Astrocyte (in vitro differentiated cells and primary cell): ENCODE results near the gene RASSF6.

Source experiments
- EZH2 ChIP-seq: IDR thresholded peaks from 2 replicates; pipeline ENCODE4 v1.6.1; 2012; ENCODE audit warnings: mild to moderate bottlenecking, low read length, inconsistent platforms; ENCODE audit not compliant: insufficient read depth
- TF ChIP-seq, protein P1 (sequence below): IDR thresholded peaks from 2 replicates; pipeline ENCODE4 v1.5.1; 2011; ENCODE audit warnings: low read depth, mild to moderate bottlenecking, inconsistent platforms, low read length, moderate library complexity; ENCODE audit not compliant: insufficient read depth

DNA sequence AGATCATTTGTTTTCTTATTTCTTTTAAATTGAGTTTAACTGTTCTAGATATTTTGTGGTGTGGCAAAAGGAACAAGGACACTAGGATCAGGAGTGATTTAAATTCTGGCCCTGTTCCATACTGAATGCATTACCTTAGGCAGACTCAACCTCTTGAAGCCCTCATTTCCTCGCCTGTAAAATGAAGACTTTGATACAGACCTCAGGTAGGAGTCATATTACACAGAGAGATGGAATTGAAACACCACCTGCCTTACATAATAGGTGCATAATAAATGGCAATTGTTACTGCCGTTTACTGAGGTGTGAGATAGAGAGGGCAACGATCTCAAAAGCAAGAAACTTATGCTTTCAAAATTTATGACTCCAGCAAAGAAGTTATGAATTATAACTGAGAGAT is 28.2 kb upstream of the RASSF6 start:
- TF ChIP-seq, protein P1, sequence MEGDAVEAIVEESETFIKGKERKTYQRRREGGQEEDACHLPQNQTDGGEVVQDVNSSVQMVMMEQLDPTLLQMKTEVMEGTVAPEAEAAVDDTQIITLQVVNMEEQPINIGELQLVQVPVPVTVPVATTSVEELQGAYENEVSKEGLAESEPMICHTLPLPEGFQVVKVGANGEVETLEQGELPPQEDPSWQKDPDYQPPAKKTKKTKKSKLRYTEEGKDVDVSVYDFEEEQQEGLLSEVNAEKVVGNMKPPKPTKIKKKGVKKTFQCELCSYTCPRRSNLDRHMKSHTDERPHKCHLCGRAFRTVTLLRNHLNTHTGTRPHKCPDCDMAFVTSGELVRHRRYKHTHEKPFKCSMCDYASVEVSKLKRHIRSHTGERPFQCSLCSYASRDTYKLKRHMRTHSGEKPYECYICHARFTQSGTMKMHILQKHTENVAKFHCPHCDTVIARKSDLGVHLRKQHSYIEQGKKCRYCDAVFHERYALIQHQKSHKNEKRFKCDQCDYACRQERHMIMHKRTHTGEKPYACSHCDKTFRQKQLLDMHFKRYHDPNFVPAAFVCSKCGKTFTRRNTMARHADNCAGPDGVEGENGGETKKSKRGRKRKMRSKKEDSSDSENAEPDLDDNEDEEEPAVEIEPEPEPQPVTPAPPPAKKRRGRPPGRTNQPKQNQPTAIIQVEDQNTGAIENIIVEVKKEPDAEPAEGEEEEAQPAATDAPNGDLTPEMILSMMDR = no peak
- no peak for TF ChIP-seq EZH2
